Endothelial cell (in vitro differentiated cells): Measurements from ENCODE around the gene STRADB. TPM values are rescaled to one million over a fixed set of nuclear protein-coding genes. Genes with fewer than 3 reads are reported as not detected.

Source experiments
- DNase-seq: peaks from one replicate; pipeline ENCODE4 v3.0.0; 2021; ENCODE audit warnings: low spot score
- H3K27ac Mint-ChIP-seq: one replicate; pipeline ENCODE4 v1.8.0; 2021; ENCODE audit warnings: mixed read lengths, inconsistent platforms; ENCODE audit not compliant: unreplicated experiment
- H3K27me3 Mint-ChIP-seq: one replicate; pipeline ENCODE4 v1.8.0; 2021; ENCODE audit warnings: mild to moderate bottlenecking, moderate library complexity, mixed read lengths, inconsistent platforms; ENCODE audit not compliant: unreplicated experiment
- H3K36me3 Mint-ChIP-seq: one replicate; pipeline ENCODE4 v1.8.0; 2021; ENCODE audit warnings: mild to moderate bottlenecking, low read depth, mixed read lengths, inconsistent platforms; ENCODE audit not compliant: unreplicated experiment
- H3K4me1 Mint-ChIP-seq: one replicate; pipeline ENCODE4 v1.8.0; 2021; ENCODE audit warnings: mild to moderate bottlenecking, mixed read lengths, inconsistent platforms; ENCODE audit not compliant: unreplicated experiment
- H3K4me3 Mint-ChIP-seq: one replicate; pipeline ENCODE4 v1.8.0; 2021; ENCODE audit warnings: mild to moderate bottlenecking, mixed read lengths, inconsistent platforms; ENCODE audit not compliant: unreplicated experiment
- H3K9me3 Mint-ChIP-seq: one replicate; pipeline ENCODE4 v1.8.0; 2021; ENCODE audit warnings: mixed read lengths, inconsistent platforms; ENCODE audit not compliant: unreplicated experiment
- total RNA-seq: library from RNA; stranded (reverse); fragmentation: NEBNext Ultra II Directional; extraction: Animal tissue kit (Norgen Biotek cat#: 25700); gene quantifications from one replicate; pipeline ENCODE4 v1.2.1, GENCODE V29; 2021; ENCODE audit not compliant: unreplicated experiment
- TF ChIP-seq, protein P1 (sequence below): fragments of 200-600 bp; sonication (generic); IDR thresholded peaks from one replicate; pipeline ENCODE4 v1.5.0; 2021; ENCODE audit warnings: antibody characterized with exemption; ENCODE audit not compliant: unreplicated experiment

STRADB gene
- total RNA-seq, 1 donor from 2014 or later, result 18.5 TPM

DNA sequence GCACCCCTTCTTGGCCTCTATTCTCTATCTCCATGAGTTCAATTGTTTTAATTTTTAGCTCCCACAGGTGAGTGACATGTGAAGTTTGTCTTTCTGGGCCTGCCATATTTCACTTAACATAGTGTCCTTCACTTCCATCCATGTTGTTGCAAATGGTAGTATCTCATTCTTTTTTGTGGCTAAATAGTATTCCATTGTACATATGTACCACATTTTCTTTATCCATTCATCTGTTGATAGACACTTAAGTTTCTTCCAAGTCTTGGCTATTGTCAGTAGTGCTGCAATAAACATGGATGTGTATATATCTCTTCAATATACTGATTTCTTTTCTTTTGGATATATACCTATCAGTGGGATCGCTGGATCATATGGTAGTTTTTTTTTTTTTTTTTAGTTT lies 9.0 kb downstream of the STRADB start:
- Mint-ChIP-seq H3K9me3 (peaks cover 3% of the 10 kb centered on the region), H3K27me3 (no peaks in the 10 kb centered on the region), H3K36me3 (peaks cover 16% of the 10 kb centered on the region), H3K4me1 (no peaks in the 10 kb centered on the region), H3K27ac (no peak overlapping the region), H3K4me3 (no peak overlapping the region)
- DNase-seq, result no peak
- TF ChIP-seq, protein P1, sequence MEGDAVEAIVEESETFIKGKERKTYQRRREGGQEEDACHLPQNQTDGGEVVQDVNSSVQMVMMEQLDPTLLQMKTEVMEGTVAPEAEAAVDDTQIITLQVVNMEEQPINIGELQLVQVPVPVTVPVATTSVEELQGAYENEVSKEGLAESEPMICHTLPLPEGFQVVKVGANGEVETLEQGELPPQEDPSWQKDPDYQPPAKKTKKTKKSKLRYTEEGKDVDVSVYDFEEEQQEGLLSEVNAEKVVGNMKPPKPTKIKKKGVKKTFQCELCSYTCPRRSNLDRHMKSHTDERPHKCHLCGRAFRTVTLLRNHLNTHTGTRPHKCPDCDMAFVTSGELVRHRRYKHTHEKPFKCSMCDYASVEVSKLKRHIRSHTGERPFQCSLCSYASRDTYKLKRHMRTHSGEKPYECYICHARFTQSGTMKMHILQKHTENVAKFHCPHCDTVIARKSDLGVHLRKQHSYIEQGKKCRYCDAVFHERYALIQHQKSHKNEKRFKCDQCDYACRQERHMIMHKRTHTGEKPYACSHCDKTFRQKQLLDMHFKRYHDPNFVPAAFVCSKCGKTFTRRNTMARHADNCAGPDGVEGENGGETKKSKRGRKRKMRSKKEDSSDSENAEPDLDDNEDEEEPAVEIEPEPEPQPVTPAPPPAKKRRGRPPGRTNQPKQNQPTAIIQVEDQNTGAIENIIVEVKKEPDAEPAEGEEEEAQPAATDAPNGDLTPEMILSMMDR, result no peak

DNA sequence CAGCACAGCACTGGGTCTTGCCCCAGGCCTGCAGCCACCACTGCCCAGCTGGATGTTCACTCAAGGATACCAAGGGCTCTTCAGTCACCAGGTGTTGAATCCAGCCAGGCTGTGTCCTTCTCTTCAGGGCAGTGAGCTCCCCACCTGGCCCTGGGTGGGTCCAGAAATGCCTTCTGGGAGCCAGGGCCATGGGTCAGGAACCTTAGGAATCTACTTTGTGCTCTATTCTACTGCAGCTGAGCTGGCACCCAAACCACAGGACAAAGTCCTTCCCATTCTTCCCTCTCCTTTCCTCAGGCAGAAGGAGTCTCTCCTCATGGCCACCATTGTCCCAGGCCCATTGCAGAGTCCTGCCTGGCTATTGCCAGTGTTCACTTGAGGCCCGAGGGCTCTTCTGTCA lies 13.0 kb downstream of the STRADB start:
- Mint-ChIP-seq H3K4me1 (no peaks in the 10 kb centered on the region), H3K9me3 (peaks cover 3% of the 10 kb centered on the region), H3K27me3 (no peaks in the 10 kb centered on the region), H3K4me3 (no peak overlapping the region), H3K27ac (no peak overlapping the region), H3K36me3 (peaks cover 16% of the 10 kb centered on the region)
- no peak for DNase-seq
- TF ChIP-seq, protein P1, result no peak

DNA sequence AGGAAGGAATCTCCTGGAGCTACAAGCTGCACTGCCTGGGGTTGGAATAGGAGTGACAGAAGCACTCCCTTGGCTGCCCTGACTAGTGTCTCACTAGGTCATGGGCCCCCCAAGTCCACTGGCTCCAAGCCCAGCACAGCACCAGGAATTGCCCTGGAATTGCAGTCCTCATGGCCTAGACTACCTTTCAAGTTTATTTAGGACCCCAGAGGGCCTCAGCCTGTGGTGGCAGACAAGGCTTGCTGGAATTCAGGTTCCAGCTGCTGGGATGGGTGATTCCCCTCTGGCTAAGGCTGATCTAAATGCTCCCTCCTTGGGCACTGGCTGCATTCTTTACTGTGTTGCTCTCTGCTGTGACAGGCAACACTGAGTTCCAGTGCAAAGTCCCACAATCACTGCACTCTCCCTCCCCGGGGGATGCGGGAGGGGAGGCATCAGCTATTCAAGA lies 14.0 kb downstream of the STRADB start:
- no peak overlapping the region for H3K27ac Mint-ChIP-seq
- peaks cover 13% of the 10 kb centered on the region for H3K36me3 Mint-ChIP-seq
- H3K27me3 Mint-ChIP-seq, result no peaks in the 10 kb centered on the region
- DNase-seq, result no peak
- TF ChIP-seq, protein P1, result no peak
- peaks cover 3% of the 10 kb centered on the region for H3K9me3 Mint-ChIP-seq
- no peaks in the 10 kb centered on the region for H3K4me1 Mint-ChIP-seq
- H3K4me3 Mint-ChIP-seq, result no peak overlapping the region

DNA sequence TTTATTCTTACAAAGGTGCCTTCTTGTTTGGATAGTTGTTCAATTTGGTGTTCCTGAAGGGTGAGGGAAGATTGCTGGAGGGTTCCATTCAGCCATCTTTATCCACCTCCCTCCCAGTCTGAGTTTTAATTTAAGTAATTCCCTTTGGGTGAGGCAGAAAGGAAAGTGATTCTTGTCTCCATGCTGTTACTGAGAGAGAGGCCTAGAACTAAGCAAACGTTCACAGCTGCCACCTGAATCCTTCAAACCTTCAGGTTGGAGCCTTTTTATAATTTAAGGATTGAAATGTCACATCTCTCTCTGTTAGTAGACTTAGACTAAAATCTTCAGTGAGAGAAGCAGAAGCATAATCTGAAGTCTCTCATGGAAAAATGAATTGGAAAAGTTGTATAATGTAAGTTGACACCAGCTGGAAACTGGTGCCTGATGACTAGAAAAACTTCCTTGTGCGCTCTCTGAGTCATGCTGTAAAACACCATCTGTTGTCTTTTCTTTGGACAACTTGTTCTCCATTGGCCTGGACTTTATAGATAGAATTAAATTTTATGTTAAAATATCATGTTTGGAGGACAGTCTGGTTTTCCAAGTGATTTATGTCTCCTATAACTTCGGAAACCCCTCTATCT lies 14.6 kb downstream of the STRADB start:
- TF ChIP-seq, protein P1, result no peak
- Mint-ChIP-seq H3K4me3 (no peak overlapping the region), H3K9me3 (peaks cover 3% of the 10 kb centered on the region), H3K27me3 (no peaks in the 10 kb centered on the region), H3K4me1 (no peaks in the 10 kb centered on the region), H3K27ac (no peak overlapping the region), H3K36me3 (peaks cover 12% of the 10 kb centered on the region)
- no peak for DNase-seq

DNA sequence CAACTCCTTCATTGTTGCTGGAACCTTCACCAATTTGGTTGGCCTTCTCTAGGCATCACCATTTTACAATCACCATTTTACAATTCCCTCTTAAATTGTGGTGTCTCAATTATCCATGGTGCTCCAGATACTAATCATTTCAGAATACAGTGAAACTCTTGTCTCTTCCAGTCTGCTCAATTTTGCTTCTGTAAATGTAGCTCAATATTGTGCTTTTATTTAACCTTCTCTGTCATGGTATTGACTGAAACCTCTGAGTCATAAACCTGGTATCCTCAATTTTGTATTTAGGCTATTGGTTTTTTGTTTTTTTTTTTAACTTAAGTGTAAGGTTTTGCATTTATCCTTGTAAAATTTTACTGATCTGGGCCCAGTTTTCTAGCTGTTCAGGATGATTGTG lies 16.1 kb downstream of the STRADB start:
- no peaks in the 10 kb centered on the region for H3K36me3 Mint-ChIP-seq

More for the DNA sequence above, 16.1 kb downstream of the STRADB start:
- Mint-ChIP-seq H3K9me3 (no peaks in the 10 kb centered on the region), H3K27ac (no peak overlapping the region), H3K4me3 (no peak overlapping the region), H3K27me3 (no peaks in the 10 kb centered on the region), H3K4me1 (no peaks in the 10 kb centered on the region)
- no peak for DNase-seq
- TF ChIP-seq, protein P1, result no peak
